ENCODE results near the gene SNAP25.

DNA sequence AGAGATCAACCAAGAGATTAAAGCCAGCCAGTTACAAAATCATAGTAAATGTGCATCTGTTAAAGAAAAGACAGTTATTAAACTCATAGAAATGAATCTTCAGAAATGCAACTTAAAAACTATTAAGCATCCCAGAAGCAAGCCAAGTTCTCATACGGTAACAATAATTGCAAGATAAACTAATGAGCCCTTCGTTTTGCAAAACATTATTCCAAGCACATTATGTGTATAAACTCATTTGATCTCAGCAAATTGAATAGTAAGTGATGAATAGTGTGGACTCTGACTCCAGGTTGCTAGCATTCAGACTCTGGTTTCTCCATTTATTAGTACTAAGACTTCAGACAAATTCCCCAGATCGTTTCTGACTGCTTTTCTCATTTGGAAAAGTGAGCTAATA, 85.2 kb downstream of the SNAP25 start:
- TF ChIP-seq, protein P1, sequence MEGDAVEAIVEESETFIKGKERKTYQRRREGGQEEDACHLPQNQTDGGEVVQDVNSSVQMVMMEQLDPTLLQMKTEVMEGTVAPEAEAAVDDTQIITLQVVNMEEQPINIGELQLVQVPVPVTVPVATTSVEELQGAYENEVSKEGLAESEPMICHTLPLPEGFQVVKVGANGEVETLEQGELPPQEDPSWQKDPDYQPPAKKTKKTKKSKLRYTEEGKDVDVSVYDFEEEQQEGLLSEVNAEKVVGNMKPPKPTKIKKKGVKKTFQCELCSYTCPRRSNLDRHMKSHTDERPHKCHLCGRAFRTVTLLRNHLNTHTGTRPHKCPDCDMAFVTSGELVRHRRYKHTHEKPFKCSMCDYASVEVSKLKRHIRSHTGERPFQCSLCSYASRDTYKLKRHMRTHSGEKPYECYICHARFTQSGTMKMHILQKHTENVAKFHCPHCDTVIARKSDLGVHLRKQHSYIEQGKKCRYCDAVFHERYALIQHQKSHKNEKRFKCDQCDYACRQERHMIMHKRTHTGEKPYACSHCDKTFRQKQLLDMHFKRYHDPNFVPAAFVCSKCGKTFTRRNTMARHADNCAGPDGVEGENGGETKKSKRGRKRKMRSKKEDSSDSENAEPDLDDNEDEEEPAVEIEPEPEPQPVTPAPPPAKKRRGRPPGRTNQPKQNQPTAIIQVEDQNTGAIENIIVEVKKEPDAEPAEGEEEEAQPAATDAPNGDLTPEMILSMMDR (IDR thresholded peaks at IDR 0.05), result no peak
- TF ChIP-seq EZH2 (IDR thresholded peaks at IDR 0.05; ENCODE audit: borderline replicate concordance, insufficient read depth, low read depth, low read length, poor library complexity, severe bottlenecking), result no peak

Measured in B cell (primary cell).